ENCODE data around the gene BCKDHB.

The BCKDHB gene

GRCh38 chr6:80227545-80228105, 121.2 kb downstream of the BCKDHB start:
- Histone ChIP-seq H3K4me2 (ENCODE audit: low read length) (no peak overlapping the region), H3K9me2 (replicated peaks; ENCODE audit: control insufficient read depth, low read length) (no peaks in the 10 kb centered on the region), H3K27me3 (ENCODE audit: control insufficient read depth, low read length) (no peaks in the 10 kb centered on the region), H3K79me2 (ENCODE audit: control insufficient read depth, low read length) (no peaks in the 10 kb centered on the region), H3K36me3 (ENCODE audit: control insufficient read depth, low read length) (no peaks in the 10 kb centered on the region), H3K27ac (ENCODE audit: low read depth, low read length) (no peak overlapping the region), H3F3A (ENCODE audit: control insufficient read depth, insufficient read depth) (no peaks in the 10 kb centered on the region), H3K4me3 (ENCODE audit: low read length) (no peak overlapping the region), H3K4me1 (ENCODE audit: control insufficient read depth, low read length) (no peaks in the 10 kb centered on the region), H3K9me3 (ENCODE audit: control insufficient read depth, insufficient read depth, low read length) (no peaks in the 10 kb centered on the region), H4K20me1 (ENCODE audit: control insufficient read depth, insufficient read depth, low read depth, low read length) (no peaks in the 10 kb centered on the region)
- no peak for TF ChIP-seq CTCF (IDR thresholded peaks at IDR 0.05; ENCODE audit: low read depth, low read length, poor library complexity, severe bottlenecking)
- no peak for TF ChIP-seq EZH2phosphoT487 (IDR thresholded peaks at IDR 0.05; ENCODE audit: borderline replicate concordance, low read length)

DNA sequence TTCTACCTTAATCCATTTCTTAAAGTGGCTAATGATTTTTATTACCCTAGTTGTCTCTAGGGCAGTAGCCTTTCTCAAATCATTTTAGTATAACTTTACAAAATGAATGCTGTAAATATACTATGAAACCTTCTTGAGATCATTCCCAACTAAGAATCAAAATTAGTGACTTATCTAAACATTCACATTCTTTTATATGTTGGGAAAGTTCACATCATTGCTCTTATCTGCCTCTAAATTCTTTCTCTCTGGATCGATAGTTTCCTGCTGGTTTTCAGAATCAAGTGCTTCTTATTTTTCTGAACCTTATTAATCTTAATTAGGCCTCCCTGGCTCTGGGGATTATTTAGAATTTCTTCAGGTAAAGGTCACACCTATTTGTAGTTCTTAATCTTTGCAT, 126.8 kb downstream of the BCKDHB start:
- Histone ChIP-seq H3K9me2 (replicated peaks; ENCODE audit: control insufficient read depth, low read length) (no peaks in the 10 kb centered on the region), H3K27me3 (ENCODE audit: control insufficient read depth, low read length) (no peaks in the 10 kb centered on the region), H3F3A (ENCODE audit: control insufficient read depth, insufficient read depth) (no peaks in the 10 kb centered on the region), H3K4me2 (ENCODE audit: low read length) (no peak overlapping the region), H3K9me3 (ENCODE audit: control insufficient read depth, insufficient read depth, low read length) (no peaks in the 10 kb centered on the region), H3K27ac (ENCODE audit: low read depth, low read length) (no peak overlapping the region), H3K79me2 (ENCODE audit: control insufficient read depth, low read length) (no peaks in the 10 kb centered on the region), H4K20me1 (ENCODE audit: control insufficient read depth, insufficient read depth, low read depth, low read length) (no peaks in the 10 kb centered on the region), H3K36me3 (ENCODE audit: control insufficient read depth, low read length) (no peaks in the 10 kb centered on the region), H3K4me3 (ENCODE audit: low read length) (no peak overlapping the region), H3K4me1 (ENCODE audit: control insufficient read depth, low read length) (no peaks in the 10 kb centered on the region)
- TF ChIP-seq EZH2phosphoT487 (IDR thresholded peaks at IDR 0.05; ENCODE audit: borderline replicate concordance, low read length): no peak
- TF ChIP-seq CTCF (IDR thresholded peaks at IDR 0.05; ENCODE audit: low read depth, low read length, poor library complexity, severe bottlenecking): no peak

DNA sequence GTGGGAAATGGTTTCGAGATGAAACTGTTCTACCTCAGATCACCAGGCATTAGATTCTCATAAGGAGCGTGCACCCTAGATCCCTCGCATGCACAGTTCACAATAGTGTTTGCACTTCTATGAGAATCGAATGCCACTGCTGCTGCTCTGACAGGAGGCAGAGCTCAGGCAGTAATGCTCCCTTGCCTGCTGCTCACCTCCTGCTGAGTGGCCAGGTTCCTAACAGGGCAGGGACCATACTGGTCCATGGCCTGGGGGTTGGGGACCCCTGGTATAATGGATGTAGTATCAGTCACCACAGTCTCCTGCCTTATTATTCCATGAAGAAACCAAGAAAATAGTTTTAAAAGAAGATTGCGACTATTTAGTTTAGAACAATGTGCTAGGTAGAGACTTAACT, 127.5 kb downstream of the BCKDHB start:
- no peaks in the 10 kb centered on the region for H4K20me1 ChIP-seq (ENCODE audit: control insufficient read depth, insufficient read depth, low read depth, low read length)
- H3K9me2 ChIP-seq (replicated peaks; ENCODE audit: control insufficient read depth, low read length): no peaks in the 10 kb centered on the region
- no peak overlapping the region for H3K4me3 ChIP-seq (ENCODE audit: low read length)
- H3K4me2 ChIP-seq (ENCODE audit: low read length): no peak overlapping the region
- H3F3A ChIP-seq (ENCODE audit: control insufficient read depth, insufficient read depth): no peaks in the 10 kb centered on the region
- no peaks in the 10 kb centered on the region for H3K4me1 ChIP-seq (ENCODE audit: control insufficient read depth, low read length)
- H3K36me3 ChIP-seq (ENCODE audit: control insufficient read depth, low read length): no peaks in the 10 kb centered on the region
- no peaks in the 10 kb centered on the region for H3K27me3 ChIP-seq (ENCODE audit: control insufficient read depth, low read length)
- H3K27ac ChIP-seq (ENCODE audit: low read depth, low read length): no peak overlapping the region
- H3K79me2 ChIP-seq (ENCODE audit: control insufficient read depth, low read length): no peaks in the 10 kb centered on the region
- H3K9me3 ChIP-seq (ENCODE audit: control insufficient read depth, insufficient read depth, low read length): no peaks in the 10 kb centered on the region
- TF ChIP-seq CTCF (IDR thresholded peaks at IDR 0.05; ENCODE audit: low read depth, low read length, poor library complexity, severe bottlenecking) (no peak), EZH2phosphoT487 (IDR thresholded peaks at IDR 0.05; ENCODE audit: borderline replicate concordance, low read length) (no peak)

All from DOHH2 (cell line).